ENCODE data around the gene TIMM44. TPM values are rescaled to one million over a fixed set of nuclear protein-coding genes. Genes with fewer than 3 reads are reported as not detected.

The TIMM44 gene
- total RNA-seq, 1 donor from 2014 or later, result 97.6 TPM

DNA sequence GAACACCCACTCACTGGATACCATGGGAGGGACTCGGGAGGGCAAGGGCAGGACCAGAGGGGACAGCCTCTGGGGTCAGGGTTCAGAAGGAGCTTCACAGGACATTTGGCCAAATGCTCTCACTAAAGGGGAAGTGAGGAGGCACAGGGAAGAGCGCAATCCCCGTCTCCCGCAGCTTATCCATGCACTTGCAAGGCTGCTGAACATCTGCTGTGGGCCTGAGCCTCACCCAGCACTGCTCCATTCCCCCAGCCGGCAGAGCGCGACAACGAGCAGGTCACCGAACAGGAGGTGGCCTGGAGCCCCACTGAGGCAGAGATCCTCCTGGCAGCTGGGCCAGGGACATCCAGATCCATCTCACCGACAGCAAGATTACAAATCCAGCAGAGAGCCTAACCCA lies 38.6 kb upstream of the TIMM44 start:
- no peak for DNase-seq (ENCODE audit: low read depth, low spot score)
- TF ChIP-seq CTCF (conservative IDR thresholded peaks at IDR 0.05), result no peak
- Mint-ChIP-seq H3K4me3 (no peak overlapping the region), H3K9me3 (no peaks in the 10 kb centered on the region), H3K27ac (ENCODE audit: unreplicated experiment) (no peak overlapping the region), H3K36me3 (ENCODE audit: low read depth) (peaks cover 4% of the 10 kb centered on the region), H3K27me3 (ENCODE audit: low read depth) (no peaks in the 10 kb centered on the region), H3K4me1 (no peaks in the 10 kb centered on the region)

GRCh38 chr19:7981661-7982060 lies 38.2 kb upstream of the TIMM44 start:
- H3K36me3 Mint-ChIP-seq (ENCODE audit: low read depth), result peaks cover 4% of the 10 kb centered on the region
- TF ChIP-seq CTCF (conservative IDR thresholded peaks at IDR 0.05), result no peak
- H3K4me3 Mint-ChIP-seq, result no peak overlapping the region
- H3K27me3 Mint-ChIP-seq (ENCODE audit: low read depth), result no peaks in the 10 kb centered on the region
- no peak for DNase-seq (ENCODE audit: low read depth, low spot score)
- no peaks in the 10 kb centered on the region for H3K9me3 Mint-ChIP-seq
- no peaks in the 10 kb centered on the region for H3K4me1 Mint-ChIP-seq
- no peak overlapping the region for H3K27ac Mint-ChIP-seq (ENCODE audit: unreplicated experiment)

GRCh38 chr19:7981199-7981598 lies 37.7 kb upstream of the TIMM44 start:
- H3K4me1 Mint-ChIP-seq, result no peaks in the 10 kb centered on the region
- peaks cover 4% of the 10 kb centered on the region for H3K36me3 Mint-ChIP-seq (ENCODE audit: low read depth)
- no peak for DNase-seq (ENCODE audit: low read depth, low spot score)
- H3K4me3 Mint-ChIP-seq, result no peak overlapping the region
- H3K9me3 Mint-ChIP-seq, result no peaks in the 10 kb centered on the region
- H3K27me3 Mint-ChIP-seq (ENCODE audit: low read depth), result no peaks in the 10 kb centered on the region
- H3K27ac Mint-ChIP-seq (ENCODE audit: unreplicated experiment), result no peak overlapping the region
- no peak for TF ChIP-seq CTCF (conservative IDR thresholded peaks at IDR 0.05)

GRCh38 chr19:7980635-7981121 lies 37.2 kb upstream of the TIMM44 start:
- Mint-ChIP-seq H3K27ac (ENCODE audit: unreplicated experiment) (no peak overlapping the region), H3K4me1 (no peaks in the 10 kb centered on the region), H3K36me3 (ENCODE audit: low read depth) (peaks cover 4% of the 10 kb centered on the region), H3K9me3 (no peaks in the 10 kb centered on the region), H3K4me3 (no peak overlapping the region), H3K27me3 (ENCODE audit: low read depth) (no peaks in the 10 kb centered on the region)
- no peak for TF ChIP-seq CTCF (conservative IDR thresholded peaks at IDR 0.05)
- DNase-seq (ENCODE audit: low read depth, low spot score), result no peak

GRCh38 chr19:7980168-7980567 lies 36.7 kb upstream of the TIMM44 start:
- Mint-ChIP-seq H3K36me3 (ENCODE audit: low read depth) (peaks cover 4% of the 10 kb centered on the region), H3K27ac (ENCODE audit: unreplicated experiment) (peak overlapping the region; percentile 71)
- no peak for TF ChIP-seq CTCF (conservative IDR thresholded peaks at IDR 0.05)

GRCh38 chr19:7979559-7979958 lies 36.1 kb upstream of the TIMM44 start:
- Mint-ChIP-seq H3K4me3 (no peak overlapping the region), H3K27ac (ENCODE audit: unreplicated experiment) (no peak overlapping the region), H3K36me3 (ENCODE audit: low read depth) (peaks cover 4% of the 10 kb centered on the region), H3K9me3 (no peaks in the 10 kb centered on the region), H3K4me1 (no peaks in the 10 kb centered on the region), H3K27me3 (ENCODE audit: low read depth) (no peaks in the 10 kb centered on the region)
- DNase-seq (ENCODE audit: low read depth, low spot score), result no peak
- TF ChIP-seq CTCF (conservative IDR thresholded peaks at IDR 0.05), result no peak

More at GRCh38 chr19:7980168-7980567, 36.7 kb upstream of the TIMM44 start:
- Mint-ChIP-seq H3K4me1 (no peaks in the 10 kb centered on the region), H3K9me3 (no peaks in the 10 kb centered on the region), H3K4me3 (no peak overlapping the region), H3K27me3 (ENCODE audit: low read depth) (no peaks in the 10 kb centered on the region)
- no peak for DNase-seq (ENCODE audit: low read depth, low spot score)

Data from neural crest cell (in vitro differentiated cells).